ENCODE data around the gene ZC3HAV1.

ZC3HAV1 gene

GRCh38 chr7:139109188-139109982 lies at the start of gene ZC3HAV1:
TSS of gene ZC3HAV1 (minus strand) at chr7:139109720. CDS start at chr7:139109331, 389 bp downstream.
- DNase-seq (ENCODE audit: low read depth), result peak; percentile 92
- peak within 1 kb of the TSS; percentile 76 for H3K4me3 ChIP-seq (ENCODE audit: low read depth, low read length)
- TF ChIP-seq CTCF (conservative IDR thresholded peaks at IDR 0.05; ENCODE audit: low read depth, low read length), result no peak

GRCh38 chr7:139153832-139154231 lies 44.3 kb upstream of the ZC3HAV1 start:
- H3K4me3 ChIP-seq (ENCODE audit: low read depth, low read length), result no peak overlapping the region
- DNase-seq (ENCODE audit: low read depth), result peak; percentile 84
- no peak for TF ChIP-seq CTCF (conservative IDR thresholded peaks at IDR 0.05; ENCODE audit: low read depth, low read length)

GRCh38 chr7:139152149-139152548 lies 42.6 kb upstream of the ZC3HAV1 start:
- no peak for DNase-seq (ENCODE audit: low read depth)
- TF ChIP-seq CTCF (conservative IDR thresholded peaks at IDR 0.05; ENCODE audit: low read depth, low read length), result no peak

GRCh38 chr7:139139150-139139549 lies 29.6 kb upstream of the ZC3HAV1 start:
- no peak for TF ChIP-seq CTCF (conservative IDR thresholded peaks at IDR 0.05; ENCODE audit: low read depth, low read length)
- H3K4me3 ChIP-seq (ENCODE audit: low read depth, low read length), result no peak overlapping the region
- no peak for DNase-seq (ENCODE audit: low read depth)

More at GRCh38 chr7:139152149-139152548, 42.6 kb upstream of the ZC3HAV1 start:
- no peak overlapping the region for H3K4me3 ChIP-seq (ENCODE audit: low read depth, low read length)

DNA sequence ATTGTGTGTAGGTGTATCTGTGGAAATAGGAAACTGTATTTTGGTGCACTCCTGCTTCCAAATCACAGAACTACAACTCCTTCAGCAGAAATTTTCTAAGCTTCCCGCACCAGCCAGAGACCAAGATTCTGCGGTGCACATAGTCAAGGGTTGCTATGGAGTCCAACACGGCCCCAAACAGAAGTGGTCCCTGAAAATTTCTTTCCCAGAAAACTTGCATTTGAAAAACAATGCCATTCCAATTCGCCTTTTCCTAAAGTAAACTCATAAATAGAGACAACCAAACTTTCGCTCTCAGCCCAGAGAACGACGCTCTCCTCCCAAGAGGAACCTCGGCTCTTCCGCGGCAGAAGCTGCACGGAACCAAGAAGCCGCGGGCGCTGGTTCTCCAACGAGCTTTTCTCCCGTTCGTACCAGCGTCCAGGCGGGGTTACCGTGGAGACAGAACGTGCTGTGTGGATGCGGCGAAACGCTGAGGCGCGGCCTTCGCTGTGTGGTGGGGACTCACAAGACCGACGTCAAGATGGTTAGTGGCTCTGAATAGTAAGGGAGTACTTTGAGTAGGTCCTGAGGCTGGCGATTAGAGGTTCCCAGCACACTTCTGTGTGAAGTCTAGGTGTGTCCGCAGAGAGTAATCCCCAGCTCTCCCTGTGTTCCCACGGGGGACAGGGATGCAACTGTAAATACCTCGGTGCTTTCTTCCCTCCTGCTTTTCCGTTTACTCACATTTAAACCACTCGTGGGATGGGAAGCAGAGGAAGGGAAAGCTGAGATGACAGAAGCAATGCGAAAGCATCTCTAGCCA lies 24.0 kb upstream of the ZC3HAV1 start:
- TF ChIP-seq CTCF (conservative IDR thresholded peaks at IDR 0.05; ENCODE audit: low read depth, low read length), result no peak
- DNase-seq (ENCODE audit: low read depth), result peak; percentile 90
- H3K4me3 ChIP-seq (ENCODE audit: low read depth, low read length), result peak overlapping the region; percentile 73

DNA sequence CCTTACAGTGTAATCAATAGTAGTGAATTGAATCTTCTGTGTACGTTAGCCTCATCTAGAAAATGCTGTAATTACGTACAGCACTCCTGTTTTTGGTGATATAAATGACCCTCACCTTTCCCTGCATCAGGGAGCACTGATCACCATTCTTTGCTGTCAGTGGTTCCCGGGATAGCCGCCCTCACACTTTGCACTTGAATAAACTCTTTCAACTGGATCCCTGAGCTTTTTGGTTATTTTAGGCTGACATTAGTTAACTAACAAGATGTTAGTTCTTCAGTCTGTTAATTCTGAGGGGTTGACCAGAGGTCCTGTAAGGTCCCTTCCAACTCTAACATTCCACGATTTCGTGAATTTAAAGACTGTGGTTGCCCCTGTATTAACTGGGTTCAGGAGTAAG lies 23.4 kb upstream of the ZC3HAV1 start:
- no peak for TF ChIP-seq CTCF (conservative IDR thresholded peaks at IDR 0.05; ENCODE audit: low read depth, low read length)
- H3K4me3 ChIP-seq (ENCODE audit: low read depth, low read length), result peak overlapping the region; percentile 73
- no peak for DNase-seq (ENCODE audit: low read depth)

Measured in choroid plexus epithelial cell (primary cell).